ACC112 (cell line): ENCODE measurements around the gene FYN.

Source experiments
- H2AFZ ChIP-seq: fragments of 200-600 bp; sonication (generic); one replicate; pipeline ENCODE4 v1.6.0; 2017; ENCODE audit warnings: antibody characterized with exemption, low read length; ENCODE audit not compliant: unreplicated experiment
- H3K27ac ChIP-seq: fragments of 200-600 bp; sonication (generic); 2 replicates; pipeline ENCODE4 v1.5.1; 2014; ENCODE audit warnings: low read depth, mild to moderate bottlenecking, antibody characterized with exemption, low read length, moderate library complexity
- H3K27me3 ChIP-seq: fragments of 200-600 bp; sonication (generic); 2 replicates; pipeline ENCODE4 v1.6.1; 2014; ENCODE audit warnings: mild to moderate bottlenecking, antibody characterized with exemption, low read length, moderate library complexity, mixed read lengths; ENCODE audit not compliant: insufficient read depth
- H3K36me3 ChIP-seq: fragments of 200-600 bp; sonication (generic); 2 replicates; pipeline ENCODE4 v1.6.1; 2016; ENCODE audit warnings: mild to moderate bottlenecking, antibody characterized with exemption, low read length, moderate library complexity, mixed read lengths; ENCODE audit not compliant: insufficient read depth
- H3K4me1 ChIP-seq: fragments of 200-600 bp; sonication (generic); one replicate; pipeline ENCODE4 v1.6.1; 2016; ENCODE audit warnings: low read length, mixed read lengths; ENCODE audit not compliant: insufficient read depth, unreplicated experiment, control insufficient read depth
- H3K4me3 ChIP-seq: fragments of 200-600 bp; sonication (generic); 2 replicates; pipeline ENCODE4 v1.5.1; 2014; ENCODE audit warnings: mild to moderate bottlenecking, low read depth, low read length
- H3K79me2 ChIP-seq: fragments of 200-600 bp; sonication (generic); one replicate; pipeline ENCODE4 v1.6.0; 2016; ENCODE audit warnings: low read length; ENCODE audit not compliant: control insufficient read depth, unreplicated experiment, insufficient read depth

Gene FYN

DNA sequence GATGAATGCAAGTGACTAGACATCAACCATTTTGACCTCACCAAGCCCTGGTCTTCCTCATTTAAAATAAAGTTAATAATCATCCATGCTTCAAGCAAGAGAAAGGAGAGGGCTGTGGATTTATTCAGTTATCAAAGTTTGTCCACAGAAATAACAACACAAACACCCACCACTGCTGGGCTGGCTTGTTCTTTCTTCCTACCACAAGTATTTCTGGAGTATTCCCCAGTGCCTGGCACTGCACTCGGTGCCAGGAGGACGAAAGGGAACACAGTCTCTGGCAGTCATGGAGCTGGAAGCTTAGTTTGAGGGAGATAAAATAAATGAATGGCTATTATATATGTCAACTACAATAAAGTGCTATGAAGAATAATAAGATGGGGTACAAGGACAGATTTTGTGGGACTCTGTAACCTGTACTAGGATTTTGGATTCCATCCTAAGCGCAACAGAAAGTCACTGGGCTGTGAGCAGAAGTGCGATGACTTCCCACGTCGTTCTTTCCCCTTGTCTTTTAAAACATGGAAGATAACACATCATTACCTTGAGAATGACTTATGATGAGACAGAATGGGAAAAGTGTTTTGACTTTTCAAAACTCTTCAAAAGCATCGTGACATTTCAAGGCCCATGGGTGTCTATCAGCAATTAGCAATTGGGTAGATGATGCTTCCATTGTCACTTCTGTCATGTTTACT, 193.1 kb downstream of the FYN start:
- no peak overlapping the region for H2AFZ ChIP-seq
- peaks cover 13% of the 10 kb centered on the region for H3K36me3 ChIP-seq
- peaks cover 26% of the 10 kb centered on the region for H3K4me1 ChIP-seq
- no peaks in the 10 kb centered on the region for H3K79me2 ChIP-seq
- no peak overlapping the region for H3K27ac ChIP-seq
- H3K4me3 ChIP-seq, result no peak overlapping the region
- H3K27me3 ChIP-seq, result no peaks in the 10 kb centered on the region

DNA sequence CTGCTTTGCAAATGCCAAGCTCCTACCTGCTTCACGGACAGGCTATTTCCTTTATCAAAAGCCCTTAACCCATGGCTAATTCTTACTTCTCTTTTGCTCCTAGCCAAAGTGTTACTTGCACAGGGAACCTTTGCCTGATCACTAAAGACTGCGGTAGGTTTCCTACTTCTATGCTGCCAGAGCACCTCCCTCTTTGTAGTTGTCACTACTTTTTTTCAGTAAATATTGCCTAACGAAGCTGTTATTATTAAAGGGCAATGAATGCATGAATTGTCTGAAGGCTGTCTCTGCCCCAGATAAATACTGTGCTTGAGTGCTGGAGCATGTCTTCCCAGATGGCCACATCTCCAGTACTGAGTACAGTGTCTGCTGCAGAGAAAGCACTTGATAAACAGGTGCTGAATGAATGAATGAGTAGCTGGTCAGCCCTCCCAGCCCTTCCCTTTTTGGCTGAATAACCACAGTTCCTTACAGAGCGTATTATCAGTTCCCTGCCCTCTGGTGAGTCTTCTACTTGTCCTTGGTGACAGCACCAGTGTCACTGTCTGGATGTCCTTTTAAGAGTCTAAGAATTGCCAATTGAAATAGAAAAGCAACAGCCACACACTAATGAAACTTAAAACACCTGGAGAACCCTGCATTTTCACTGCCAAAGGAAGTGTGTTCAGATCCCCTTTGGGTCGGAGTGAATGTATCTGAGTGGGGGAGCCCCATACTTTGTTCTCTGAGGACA, 194.0 kb downstream of the FYN start:
- Histone ChIP-seq H3K36me3 (peaks cover 7% of the 10 kb centered on the region; the same call in 1 of the 2 replicates), H3K27me3 (no peaks in the 10 kb centered on the region), H3K4me1 (peaks cover 17% of the 10 kb centered on the region), H3K27ac (no peak overlapping the region), H3K79me2 (no peaks in the 10 kb centered on the region), H3K4me3 (no peak overlapping the region), H2AFZ (no peak overlapping the region)

- H3K4me3 ChIP-seq, result no peak overlapping the region
- H3K4me1 ChIP-seq, result no peaks in the 10 kb centered on the region
- H3K27ac ChIP-seq, result no peak overlapping the region
- peaks cover 12% of the 10 kb centered on the region; the same call in 1 of the 2 replicates for H3K36me3 ChIP-seq
- no peak overlapping the region for H2AFZ ChIP-seq
- no peaks in the 10 kb centered on the region for H3K27me3 ChIP-seq
- no peaks in the 10 kb centered on the region for H3K79me2 ChIP-seq
These were observed 195.8 kb downstream of the FYN start for GRCh38 chr6:111677249-111677990.

- no peak overlapping the region for H3K27ac ChIP-seq
- peaks cover 12% of the 10 kb centered on the region; the same call in 1 of the 2 replicates for H3K36me3 ChIP-seq
- H2AFZ ChIP-seq, result no peak overlapping the region
- no peaks in the 10 kb centered on the region for H3K4me1 ChIP-seq
- no peak overlapping the region for H3K4me3 ChIP-seq
- no peaks in the 10 kb centered on the region for H3K27me3 ChIP-seq
- H3K79me2 ChIP-seq, result no peaks in the 10 kb centered on the region
These were observed 196.9 kb downstream of the FYN start for GRCh38 chr6:111676383-111676782.

- Histone ChIP-seq H3K4me1 (no peaks in the 10 kb centered on the region), H3K27me3 (no peaks in the 10 kb centered on the region), H3K79me2 (no peaks in the 10 kb centered on the region), H2AFZ (no peak overlapping the region), H3K36me3 (peaks cover 11% of the 10 kb centered on the region; the same call in 1 of the 2 replicates), H3K4me3 (no peak overlapping the region), H3K27ac (no peak overlapping the region)
These were observed 198.4 kb downstream of the FYN start for GRCh38 chr6:111674883-111675282.

GRCh38 chr6:111674413-111674812, 198.8 kb downstream of the FYN start:
- no peak overlapping the region for H3K4me3 ChIP-seq
- H3K4me1 ChIP-seq, result no peaks in the 10 kb centered on the region
- peaks cover 11% of the 10 kb centered on the region; the same call in 1 of the 2 replicates for H3K36me3 ChIP-seq
- H3K27me3 ChIP-seq, result no peaks in the 10 kb centered on the region
- H2AFZ ChIP-seq, result no peak overlapping the region
- no peaks in the 10 kb centered on the region for H3K79me2 ChIP-seq
- no peak overlapping the region for H3K27ac ChIP-seq

DNA sequence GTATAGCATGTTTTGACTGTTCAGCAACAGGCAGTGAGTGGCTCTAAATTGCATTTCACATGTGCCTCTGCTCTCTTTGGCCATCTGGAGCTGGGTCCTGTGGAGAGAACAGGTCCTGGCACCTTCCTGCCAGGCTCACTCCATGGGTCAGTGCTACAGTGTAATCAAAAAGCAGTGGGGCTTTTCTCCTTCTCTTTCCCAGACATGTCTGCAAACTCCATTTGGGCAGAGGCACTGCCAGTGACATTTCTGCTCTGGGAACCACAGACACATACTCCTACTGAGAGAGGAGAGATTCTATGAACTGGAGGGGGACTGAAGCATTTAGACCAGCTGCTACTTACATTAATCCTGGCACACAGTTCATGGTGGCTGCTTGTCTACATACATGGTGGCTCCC, 199.3 kb downstream of the FYN start:
- Histone ChIP-seq H3K36me3 (peaks cover 11% of the 10 kb centered on the region; the same call in 1 of the 2 replicates), H3K4me3 (no peak overlapping the region), H2AFZ (no peak overlapping the region)

GRCh38 chr6:111673532-111673931, 199.7 kb downstream of the FYN start:
- Histone ChIP-seq H3K27me3 (no peaks in the 10 kb centered on the region), H2AFZ (no peak overlapping the region), H3K27ac (no peak overlapping the region), H3K79me2 (no peaks in the 10 kb centered on the region), H3K4me1 (no peaks in the 10 kb centered on the region), H3K36me3 (peaks cover 11% of the 10 kb centered on the region; the same call in 1 of the 2 replicates), H3K4me3 (no peak overlapping the region)

More for the DNA sequence above, 199.3 kb downstream of the FYN start:
- H3K4me1 ChIP-seq, result no peaks in the 10 kb centered on the region
- no peaks in the 10 kb centered on the region for H3K79me2 ChIP-seq
- H3K27ac ChIP-seq, result no peak overlapping the region
- H3K27me3 ChIP-seq, result no peaks in the 10 kb centered on the region

GRCh38 chr6:111672761-111673450, 200.3 kb downstream of the FYN start:
- Histone ChIP-seq H3K79me2 (no peaks in the 10 kb centered on the region), H3K4me3 (no peak overlapping the region), H3K27me3 (no peaks in the 10 kb centered on the region), H3K27ac (no peak overlapping the region), H2AFZ (no peak overlapping the region), H3K36me3 (peaks cover 11% of the 10 kb centered on the region; the same call in 1 of the 2 replicates), H3K4me1 (no peaks in the 10 kb centered on the region)

DNA sequence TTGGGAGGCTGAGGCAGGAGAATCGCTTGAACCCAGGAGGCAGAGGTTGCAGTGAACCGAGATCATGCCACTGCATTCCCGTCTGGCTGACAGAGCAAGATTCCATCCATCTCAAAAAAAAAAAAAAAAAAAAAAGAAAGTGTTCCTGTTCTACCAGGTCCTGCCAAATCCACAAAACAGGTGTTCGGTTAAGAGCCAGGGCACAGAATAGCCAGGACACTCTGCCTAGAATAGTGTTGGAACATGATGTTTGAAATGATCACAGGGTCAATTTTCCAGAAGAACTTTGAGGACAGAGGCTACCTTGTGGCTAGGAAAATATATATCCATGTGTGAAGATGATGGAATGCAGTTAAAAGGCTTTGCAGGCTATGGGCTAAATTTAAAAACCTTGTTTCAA, 203.9 kb downstream of the FYN start:
- H3K27ac ChIP-seq, result no peak overlapping the region
- H3K4me1 ChIP-seq, result peaks cover 6% of the 10 kb centered on the region
- no peaks in the 10 kb centered on the region for H3K27me3 ChIP-seq
- no peaks in the 10 kb centered on the region for H3K79me2 ChIP-seq
- no peak overlapping the region for H3K4me3 ChIP-seq
- peaks cover 10% of the 10 kb centered on the region; the same call in 1 of the 2 replicates for H3K36me3 ChIP-seq
- H2AFZ ChIP-seq, result no peak overlapping the region
